Activated T-cell treated with anti-CD3 and anti-CD28 coated beads for 4 hours (primary cell): ENCODE results near the gene METTL27.
"Not testable (repeated sequence)": the region's sequence is repeated elsewhere in the genome, so short reads cannot be mapped to it uniquely, and the experiment has no call there.

Experiments used
- DNase-seq: peaks from one replicate; pipeline ENCODE4 v3.0.0-alpha.2; 2020

Gene METTL27

GRCh38 chr7:73817121-73817520, 25.2 kb downstream of the METTL27 start:
- no peak for DNase-seq

- DNase-seq, result no peak
These were observed 26.9 kb downstream of the METTL27 start for GRCh38 chr7:73815436-73815835.

- DNase-seq, result no peak
These were observed 29.3 kb downstream of the METTL27 start for GRCh38 chr7:73812996-73813395.

GRCh38 chr7:73811760-73812168, 30.6 kb downstream of the METTL27 start:
- DNase-seq, result peak; percentile 26

GRCh38 chr7:73810998-73811360, 31.3 kb downstream of the METTL27 start:
- no peak for DNase-seq

- no peak for DNase-seq
These were observed 32.8 kb downstream of the METTL27 start for GRCh38 chr7:73809467-73809951.

- DNase-seq, result no peak
These were observed 39.9 kb downstream of the METTL27 start for GRCh38 chr7:73802459-73802858.

GRCh38 chr7:73801577-73801976, 40.7 kb downstream of the METTL27 start:
- DNase-seq, result no peak

- DNase-seq, result no peak
These were observed 42.8 kb downstream of the METTL27 start for GRCh38 chr7:73799282-73800141.

GRCh38 chr7:73797176-73797575, 45.1 kb downstream of the METTL27 start:
- DNase-seq, result not testable (repeated sequence)

GRCh38 chr7:73796656-73797055, 45.7 kb downstream of the METTL27 start:
- not testable (repeated sequence) for DNase-seq

GRCh38 chr7:73795188-73795587, 47.1 kb downstream of the METTL27 start:
- not testable (repeated sequence) for DNase-seq

- not testable (repeated sequence) for DNase-seq
These were observed 51.1 kb downstream of the METTL27 start for GRCh38 chr7:73791170-73791690.

- no peak for DNase-seq
These were observed 53.3 kb downstream of the METTL27 start for GRCh38 chr7:73789051-73789450.

GRCh38 chr7:73787786-73788048, 54.6 kb downstream of the METTL27 start:
- DNase-seq, result not testable (repeated sequence)

GRCh38 chr7:73786588-73786987, 55.7 kb downstream of the METTL27 start:
- no peak for DNase-seq
